RWPE2 (cell line): Measurements from ENCODE around the gene LILRA2.

Experiments
- ATAC-seq: fragments of 200-7000 bp; cut with Tn5 transposase; 3 replicates; pipeline ENCODE4 v1.9.1; 2021; ENCODE audit warnings: low read depth
- DNase-seq: peaks from one replicate; pipeline ENCODE4 v3.0.0-alpha.2; 2020; ENCODE audit warnings: low spot score
- H3K27ac ChIP-seq: fragments of 450-650 bp; 2 replicates; pipeline ENCODE4 v1.5.1; 2017; ENCODE audit warnings: mild to moderate bottlenecking; ENCODE audit not compliant: poor library complexity, severe bottlenecking
- H3K27me3 ChIP-seq: fragments of 250-450 bp; sonication (Bioruptor Pico); 2 replicates; pipeline ENCODE4 v1.5.1; 2021; ENCODE audit warnings: mild to moderate bottlenecking, moderate library complexity; ENCODE audit not compliant: insufficient read depth, poor library complexity, severe bottlenecking
- H3K36me3 ChIP-seq: fragments of 250-450 bp; sonication (Bioruptor Pico); 2 replicates; pipeline ENCODE4 v1.5.1; 2020; ENCODE audit warnings: low read depth, mild to moderate bottlenecking, moderate library complexity
- H3K4me1 ChIP-seq: fragments of 250-450 bp; sonication (Bioruptor Pico); 2 replicates; pipeline ENCODE4 v1.5.1; 2021; ENCODE audit warnings: mild to moderate bottlenecking, moderate library complexity; ENCODE audit not compliant: insufficient read depth, poor library complexity, severe bottlenecking
- H3K4me3 ChIP-seq: fragments of 250-450 bp; sonication (Bioruptor Pico); 2 replicates; pipeline ENCODE4 v1.5.1; 2021; ENCODE audit warnings: mild to moderate bottlenecking, moderate library complexity; ENCODE audit not compliant: severe bottlenecking
- H3K9me3 ChIP-seq: fragments of 250-450 bp; sonication (Bioruptor Pico); 2 replicates; pipeline ENCODE4 v1.5.1; 2021; ENCODE audit warnings: mild to moderate bottlenecking, moderate library complexity; ENCODE audit not compliant: severe bottlenecking
- TF ChIP-seq, protein P1 (sequence below): fragments of 450-650 bp; IDR thresholded peaks from one replicate; pipeline ENCODE4 v1.5.1; 2017; ENCODE audit warnings: mild to moderate bottlenecking, moderate library complexity; ENCODE audit not compliant: poor library complexity, severe bottlenecking

The LILRA2 gene

DNA sequence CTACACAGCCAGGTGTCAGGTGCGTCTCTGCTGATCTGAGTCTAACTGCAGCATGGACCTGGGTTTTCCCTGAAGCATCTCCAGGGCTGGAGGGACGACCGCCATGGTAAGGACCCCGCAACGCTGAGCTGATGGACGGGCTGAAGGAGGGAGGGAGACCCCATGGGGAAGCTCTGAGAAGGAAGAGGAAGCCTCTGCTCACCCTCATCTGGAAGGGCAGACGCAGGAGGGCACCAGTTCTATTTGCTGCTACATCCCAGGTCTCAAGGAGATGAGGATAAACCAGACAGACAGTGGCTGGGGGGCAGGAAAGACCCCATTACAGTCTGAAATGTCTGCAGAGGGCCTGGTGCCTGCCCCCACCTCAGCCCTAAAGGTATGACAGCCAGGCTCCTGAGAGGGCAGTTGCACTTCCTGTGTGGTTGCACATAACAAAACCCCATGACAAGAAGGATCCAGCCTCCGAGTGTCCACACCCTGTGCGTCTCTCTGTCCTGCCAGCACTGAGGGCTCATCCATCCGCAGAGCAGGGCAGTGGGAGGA lies at the start of gene LILRA2:
LILRA2 (plus strand) TSS at position 461 of the 543 bp plus-strand sequence. CDS start 89 bp downstream, outside the sequence.
- Histone ChIP-seq H3K27ac (no peak within 1 kb of the TSS), H3K36me3 (no peaks in the 10 kb centered on the region), H3K4me1 (no peaks in the 10 kb centered on the region), H3K9me3 (no peaks in the 10 kb centered on the region), H3K27me3 (no peaks in the 10 kb centered on the region), H3K4me3 (no peak within 1 kb of the TSS)
- no peak for DNase-seq
- ATAC-seq = no peak
- TF ChIP-seq, protein P1, sequence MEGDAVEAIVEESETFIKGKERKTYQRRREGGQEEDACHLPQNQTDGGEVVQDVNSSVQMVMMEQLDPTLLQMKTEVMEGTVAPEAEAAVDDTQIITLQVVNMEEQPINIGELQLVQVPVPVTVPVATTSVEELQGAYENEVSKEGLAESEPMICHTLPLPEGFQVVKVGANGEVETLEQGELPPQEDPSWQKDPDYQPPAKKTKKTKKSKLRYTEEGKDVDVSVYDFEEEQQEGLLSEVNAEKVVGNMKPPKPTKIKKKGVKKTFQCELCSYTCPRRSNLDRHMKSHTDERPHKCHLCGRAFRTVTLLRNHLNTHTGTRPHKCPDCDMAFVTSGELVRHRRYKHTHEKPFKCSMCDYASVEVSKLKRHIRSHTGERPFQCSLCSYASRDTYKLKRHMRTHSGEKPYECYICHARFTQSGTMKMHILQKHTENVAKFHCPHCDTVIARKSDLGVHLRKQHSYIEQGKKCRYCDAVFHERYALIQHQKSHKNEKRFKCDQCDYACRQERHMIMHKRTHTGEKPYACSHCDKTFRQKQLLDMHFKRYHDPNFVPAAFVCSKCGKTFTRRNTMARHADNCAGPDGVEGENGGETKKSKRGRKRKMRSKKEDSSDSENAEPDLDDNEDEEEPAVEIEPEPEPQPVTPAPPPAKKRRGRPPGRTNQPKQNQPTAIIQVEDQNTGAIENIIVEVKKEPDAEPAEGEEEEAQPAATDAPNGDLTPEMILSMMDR = no peak

DNA sequence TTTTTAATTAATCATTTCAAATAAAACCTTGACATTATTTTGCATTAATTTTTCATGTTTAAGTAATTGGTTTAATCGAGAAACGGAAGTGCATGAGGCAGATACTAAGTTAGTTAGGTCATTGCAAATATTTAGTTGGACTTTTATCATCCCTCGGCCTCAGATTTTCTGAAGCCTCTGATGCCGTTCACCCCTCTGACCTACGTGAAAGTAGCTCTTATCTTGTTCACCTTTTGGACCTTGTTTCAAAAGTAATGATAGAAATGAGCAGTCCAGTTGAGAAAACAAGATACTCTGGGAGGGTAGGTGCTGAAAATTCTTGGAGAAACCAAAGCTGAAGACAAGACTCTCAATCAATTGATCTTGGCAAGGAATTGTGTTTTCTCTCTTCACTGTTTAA lies 48.0 kb upstream of the LILRA2 start:
- ATAC-seq (no peak), DNase-seq (no peak)
- TF ChIP-seq, protein P1 = no peak
- Histone ChIP-seq H3K36me3 (no peaks in the 10 kb centered on the region), H3K9me3 (peaks cover 3% of the 10 kb centered on the region), H3K27ac (no peak overlapping the region), H3K4me1 (peaks cover 5% of the 10 kb centered on the region), H3K27me3 (peaks cover 12% of the 10 kb centered on the region), H3K4me3 (no peak overlapping the region)

DNA sequence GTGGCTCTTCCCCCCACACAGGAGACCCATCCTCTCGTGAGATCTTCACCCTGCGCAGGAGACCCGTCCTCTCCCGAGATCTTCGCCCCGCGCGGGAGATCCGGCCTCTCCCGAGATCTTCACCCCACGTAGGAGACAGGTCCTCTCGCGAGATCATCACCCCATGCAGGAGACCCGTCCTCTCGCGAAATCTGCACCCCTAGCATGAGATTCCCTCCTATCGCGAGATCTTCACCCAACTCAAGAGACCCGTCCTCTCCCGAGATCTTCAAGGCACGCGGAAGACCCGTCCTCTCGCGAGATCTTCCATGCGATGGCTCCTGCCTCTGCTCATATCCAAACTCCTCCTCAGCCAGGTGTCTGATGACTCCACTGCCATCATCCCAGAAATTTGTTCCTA lies 46.6 kb upstream of the LILRA2 start:
- Histone ChIP-seq H3K27me3 (peaks cover 25% of the 10 kb centered on the region), H3K4me1 (peaks cover 5% of the 10 kb centered on the region), H3K9me3 (peaks cover 3% of the 10 kb centered on the region), H3K27ac (no peak overlapping the region), H3K36me3 (no peaks in the 10 kb centered on the region), H3K4me3 (no peak overlapping the region)
- DNase-seq (no peak), ATAC-seq (no peak)
- TF ChIP-seq, protein P1 = no peak

DNA sequence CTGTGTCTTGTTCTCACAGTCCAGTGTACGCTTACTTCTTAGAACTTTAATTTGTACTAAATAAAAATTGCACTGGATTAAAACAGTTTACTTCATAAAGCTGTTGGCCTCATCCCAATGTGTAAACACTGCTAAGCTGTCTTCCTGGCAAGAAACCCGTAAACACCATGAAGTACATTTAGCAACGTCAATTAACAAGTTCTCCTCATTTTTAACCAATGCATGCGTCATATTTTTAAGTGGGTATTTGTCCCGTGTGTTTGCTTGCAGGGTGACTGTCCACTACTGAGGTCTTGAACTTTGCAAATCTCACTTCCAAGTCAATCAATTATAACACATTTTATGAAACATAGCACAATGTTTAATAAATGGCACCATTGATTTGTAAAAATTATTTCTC lies 42.7 kb upstream of the LILRA2 start:
- ATAC-seq (no peak), DNase-seq (no peak)
- Histone ChIP-seq H3K27ac (no peak overlapping the region), H3K4me1 (no peaks in the 10 kb centered on the region), H3K4me3 (no peak overlapping the region), H3K9me3 (peaks cover 3% of the 10 kb centered on the region), H3K27me3 (peaks cover 42% of the 10 kb centered on the region), H3K36me3 (no peaks in the 10 kb centered on the region)
- TF ChIP-seq, protein P1 = no peak

DNA sequence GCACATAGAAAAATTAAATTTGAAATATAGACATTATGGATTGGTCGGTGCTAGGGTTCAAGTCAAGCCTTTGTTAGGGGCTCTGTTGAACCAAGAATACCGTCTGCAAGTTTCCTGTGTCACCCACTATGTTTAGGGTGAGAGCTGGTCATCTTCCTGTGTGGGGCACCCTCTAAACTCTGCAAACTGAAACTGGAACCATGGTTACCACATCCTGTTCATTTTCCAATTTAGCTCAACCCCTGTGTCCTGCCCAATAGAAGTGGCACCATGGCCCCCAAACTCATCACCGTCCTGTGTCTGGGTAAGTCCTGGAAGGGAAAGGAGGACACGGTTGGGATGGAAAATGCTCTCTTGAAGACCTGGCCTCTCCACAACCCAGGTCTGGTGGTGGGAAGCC lies 41.1 kb upstream of the LILRA2 start:
- DNase-seq (no peak), ATAC-seq (no peak)
- H3K9me3 ChIP-seq = no peaks in the 10 kb centered on the region
- TF ChIP-seq, protein P1 = no peak
- no peak overlapping the region for H3K4me3 ChIP-seq
- peaks cover 42% of the 10 kb centered on the region for H3K27me3 ChIP-seq
- H3K36me3 ChIP-seq = no peaks in the 10 kb centered on the region
- H3K27ac ChIP-seq = no peak overlapping the region
- no peaks in the 10 kb centered on the region for H3K4me1 ChIP-seq
